Type B pancreatic cell (in vitro differentiated cells): ENCODE data around the gene MYZAP. TPM values are rescaled to one million over a fixed set of nuclear protein-coding genes. Genes with fewer than 3 reads are reported as not detected.

ENCODE experiments used
- DNase-seq: peaks from one replicate; pipeline ENCODE4 v3.0.0; 2021; ENCODE audit warnings: mixed read lengths; ENCODE audit not compliant: unreplicated experiment; ENCODE audit errors: extremely low spot score
- H3K27ac Mint-ChIP-seq: 2 replicates; pipeline ENCODE4 v1.8.0; 2021; ENCODE audit warnings: mild to moderate bottlenecking, mixed read lengths
- H3K27me3 Mint-ChIP-seq: 2 replicates; pipeline ENCODE4 v1.8.0; 2021; ENCODE audit warnings: mixed read lengths
- H3K36me3 Mint-ChIP-seq: 2 replicates; pipeline ENCODE4 v1.8.0; 2021; ENCODE audit warnings: mixed read lengths
- H3K4me1 Mint-ChIP-seq: one replicate; pipeline ENCODE4 v1.8.0; 2021; ENCODE audit warnings: mixed read lengths; ENCODE audit not compliant: unreplicated experiment
- H3K4me3 Mint-ChIP-seq: 2 replicates; pipeline ENCODE4 v1.8.0; 2021; ENCODE audit warnings: mild to moderate bottlenecking, mixed read lengths
- H3K9me3 Mint-ChIP-seq: 2 replicates; pipeline ENCODE4 v1.8.0; 2021; ENCODE audit warnings: mixed read lengths
- CTCF ChIP-seq: fragments of 200-600 bp; sonication (generic); conservative IDR thresholded peaks from 2 replicates; pipeline ENCODE4 v1.5.0; 2021; ENCODE audit warnings: antibody characterized with exemption, mild to moderate bottlenecking
- total RNA-seq: library from RNA; stranded (reverse); gene quantifications from 2 replicates; pipeline ENCODE4 v1.2.1, GENCODE V29; 2021; ENCODE audit warnings: low replicate concordance

The MYZAP gene
- total RNA-seq, 1 donor from 2014 or later, result 5.7 TPM

- Mint-ChIP-seq H3K9me3 (no peaks in the 10 kb centered on the region), H3K4me3 (no peak overlapping the region)
- TF ChIP-seq CTCF, result no peak
These were observed 99.4 kb downstream of the MYZAP start for GRCh38 chr15:57691082-57691481.

GRCh38 chr15:57692709-57693108, 101.0 kb downstream of the MYZAP start:
- no peak for TF ChIP-seq CTCF
- Mint-ChIP-seq H3K27me3 (no peaks in the 10 kb centered on the region), H3K27ac (no peak overlapping the region), H3K4me1 (peaks cover 34% of the 10 kb centered on the region), H3K9me3 (no peaks in the 10 kb centered on the region), H3K36me3 (no peaks in the 10 kb centered on the region), H3K4me3 (no peak overlapping the region)
- DNase-seq, result no peak

More at GRCh38 chr15:57691082-57691481, 99.4 kb downstream of the MYZAP start:
- H3K27me3 Mint-ChIP-seq, result no peaks in the 10 kb centered on the region
- peaks cover 26% of the 10 kb centered on the region for H3K4me1 Mint-ChIP-seq
- no peak for DNase-seq
- no peaks in the 10 kb centered on the region for H3K36me3 Mint-ChIP-seq
- no peak overlapping the region for H3K27ac Mint-ChIP-seq

GRCh38 chr15:57694279-57694678, 102.6 kb downstream of the MYZAP start:
- Mint-ChIP-seq H3K27me3 (peaks cover 3% of the 10 kb centered on the region), H3K27ac (no peak overlapping the region), H3K4me3 (no peak overlapping the region), H3K4me1 (peaks cover 34% of the 10 kb centered on the region), H3K9me3 (no peaks in the 10 kb centered on the region), H3K36me3 (no peaks in the 10 kb centered on the region)
- TF ChIP-seq CTCF, result no peak
- no peak for DNase-seq

GRCh38 chr15:57696146-57696545, 104.4 kb downstream of the MYZAP start:
- DNase-seq, result no peak
- Mint-ChIP-seq H3K4me3 (peak overlapping the region; percentile 46), H3K36me3 (no peaks in the 10 kb centered on the region), H3K27ac (peak overlapping the region; percentile 41), H3K27me3 (peaks cover 3% of the 10 kb centered on the region), H3K4me1 (peaks cover 31% of the 10 kb centered on the region), H3K9me3 (no peaks in the 10 kb centered on the region)
- TF ChIP-seq CTCF, result no peak

GRCh38 chr15:57697588-57697987, 105.9 kb downstream of the MYZAP start:
- no peak for TF ChIP-seq CTCF
- no peak overlapping the region for H3K27ac Mint-ChIP-seq
- H3K36me3 Mint-ChIP-seq, result no peaks in the 10 kb centered on the region
- H3K4me1 Mint-ChIP-seq, result peaks cover 24% of the 10 kb centered on the region
- H3K27me3 Mint-ChIP-seq, result peaks cover 3% of the 10 kb centered on the region
- no peaks in the 10 kb centered on the region for H3K9me3 Mint-ChIP-seq
- H3K4me3 Mint-ChIP-seq, result no peak overlapping the region
- no peak for DNase-seq

- H3K9me3 Mint-ChIP-seq, result no peaks in the 10 kb centered on the region
These were observed 106.5 kb downstream of the MYZAP start for GRCh38 chr15:57698243-57698642.

More at GRCh38 chr15:57698243-57698642, 106.5 kb downstream of the MYZAP start:
- Mint-ChIP-seq H3K27ac (no peak overlapping the region), H3K36me3 (no peaks in the 10 kb centered on the region), H3K4me1 (peaks cover 21% of the 10 kb centered on the region), H3K4me3 (no peak overlapping the region), H3K27me3 (peaks cover 3% of the 10 kb centered on the region)
- DNase-seq, result no peak
- no peak for TF ChIP-seq CTCF
